ENCODE data around the gene SMCHD1.

Gene SMCHD1

GRCh38 chr18:2618009-2618408 lies 37.5 kb upstream of the SMCHD1 start:
- no peak overlapping the region for H3K4me3 ChIP-seq (ENCODE audit: low read depth, low read length)
- no peak for DNase-seq (ENCODE audit: low read depth)
- TF ChIP-seq, protein P1, sequence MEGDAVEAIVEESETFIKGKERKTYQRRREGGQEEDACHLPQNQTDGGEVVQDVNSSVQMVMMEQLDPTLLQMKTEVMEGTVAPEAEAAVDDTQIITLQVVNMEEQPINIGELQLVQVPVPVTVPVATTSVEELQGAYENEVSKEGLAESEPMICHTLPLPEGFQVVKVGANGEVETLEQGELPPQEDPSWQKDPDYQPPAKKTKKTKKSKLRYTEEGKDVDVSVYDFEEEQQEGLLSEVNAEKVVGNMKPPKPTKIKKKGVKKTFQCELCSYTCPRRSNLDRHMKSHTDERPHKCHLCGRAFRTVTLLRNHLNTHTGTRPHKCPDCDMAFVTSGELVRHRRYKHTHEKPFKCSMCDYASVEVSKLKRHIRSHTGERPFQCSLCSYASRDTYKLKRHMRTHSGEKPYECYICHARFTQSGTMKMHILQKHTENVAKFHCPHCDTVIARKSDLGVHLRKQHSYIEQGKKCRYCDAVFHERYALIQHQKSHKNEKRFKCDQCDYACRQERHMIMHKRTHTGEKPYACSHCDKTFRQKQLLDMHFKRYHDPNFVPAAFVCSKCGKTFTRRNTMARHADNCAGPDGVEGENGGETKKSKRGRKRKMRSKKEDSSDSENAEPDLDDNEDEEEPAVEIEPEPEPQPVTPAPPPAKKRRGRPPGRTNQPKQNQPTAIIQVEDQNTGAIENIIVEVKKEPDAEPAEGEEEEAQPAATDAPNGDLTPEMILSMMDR (IDR thresholded peaks at IDR 0.05; ENCODE audit: insufficient read depth, low read depth, low read length, missing control alignments): no peak

DNA sequence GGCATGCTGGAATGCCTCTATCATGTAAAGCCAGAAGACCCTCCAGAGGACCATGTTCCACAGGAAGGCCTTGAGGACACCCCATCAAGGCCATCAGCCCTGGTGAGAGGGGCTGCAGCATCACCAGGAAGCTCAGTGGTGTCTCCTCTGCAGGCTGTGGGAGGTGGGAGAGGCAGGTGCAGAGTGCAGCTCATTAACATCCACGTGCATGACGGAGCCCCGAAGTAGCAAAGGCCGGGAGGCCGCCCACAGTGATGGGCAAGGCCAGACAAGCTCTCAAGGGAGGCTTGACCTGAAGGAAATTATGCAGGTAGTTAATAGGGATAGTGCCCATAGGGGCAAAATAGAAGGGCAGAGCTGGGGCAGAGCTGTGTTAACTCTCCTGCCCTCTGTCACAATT lies 30.3 kb upstream of the SMCHD1 start:
- no peak for DNase-seq (ENCODE audit: low read depth)
- TF ChIP-seq, protein P1 (IDR thresholded peaks at IDR 0.05; ENCODE audit: insufficient read depth, low read depth, low read length, missing control alignments): no peak
- no peak overlapping the region for H3K4me3 ChIP-seq (ENCODE audit: low read depth, low read length)

GRCh38 chr18:2627821-2628276 lies 27.7 kb upstream of the SMCHD1 start:
- DNase-seq (ENCODE audit: low read depth): no peak
- H3K4me3 ChIP-seq (ENCODE audit: low read depth, low read length): no peak overlapping the region
- TF ChIP-seq, protein P1 (IDR thresholded peaks at IDR 0.05; ENCODE audit: insufficient read depth, low read depth, low read length, missing control alignments): no peak

- no peak for DNase-seq (ENCODE audit: low read depth)
- no peak overlapping the region for H3K4me3 ChIP-seq (ENCODE audit: low read depth, low read length)
- TF ChIP-seq, protein P1 (IDR thresholded peaks at IDR 0.05; ENCODE audit: insufficient read depth, low read depth, low read length, missing control alignments): no peak
Measured at GRCh38 chr18:2629003-2629402, 26.5 kb upstream of the SMCHD1 start.

DNA sequence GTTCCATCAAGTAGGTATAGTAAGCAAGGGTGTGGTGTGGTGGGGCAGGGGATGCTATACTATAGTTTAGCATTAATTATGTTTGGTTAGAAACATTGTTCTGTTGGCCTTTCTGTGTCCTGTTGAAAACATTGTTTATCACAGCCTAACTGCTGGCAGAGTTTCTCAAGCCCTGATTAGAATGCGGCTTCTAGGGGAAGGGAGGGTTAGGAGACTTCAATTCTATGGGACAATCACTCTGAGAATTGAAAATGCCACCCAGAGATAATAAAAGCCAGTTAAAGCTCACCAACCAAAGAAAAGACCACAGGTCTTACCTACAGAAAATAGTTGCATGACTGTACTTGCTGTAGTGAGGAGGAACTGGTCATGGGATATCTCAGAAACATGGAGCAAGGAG lies 19.9 kb upstream of the SMCHD1 start:
- no peak for DNase-seq (ENCODE audit: low read depth)
- H3K4me3 ChIP-seq (ENCODE audit: low read depth, low read length): no peak overlapping the region
- TF ChIP-seq, protein P1 (IDR thresholded peaks at IDR 0.05; ENCODE audit: insufficient read depth, low read depth, low read length, missing control alignments): no peak

GRCh38 chr18:2636126-2636631 lies 19.3 kb upstream of the SMCHD1 start:
- TF ChIP-seq, protein P1 (IDR thresholded peaks at IDR 0.05; ENCODE audit: insufficient read depth, low read depth, low read length, missing control alignments): no peak
- H3K4me3 ChIP-seq (ENCODE audit: low read depth, low read length): peak overlapping the region; percentile 56

DNA sequence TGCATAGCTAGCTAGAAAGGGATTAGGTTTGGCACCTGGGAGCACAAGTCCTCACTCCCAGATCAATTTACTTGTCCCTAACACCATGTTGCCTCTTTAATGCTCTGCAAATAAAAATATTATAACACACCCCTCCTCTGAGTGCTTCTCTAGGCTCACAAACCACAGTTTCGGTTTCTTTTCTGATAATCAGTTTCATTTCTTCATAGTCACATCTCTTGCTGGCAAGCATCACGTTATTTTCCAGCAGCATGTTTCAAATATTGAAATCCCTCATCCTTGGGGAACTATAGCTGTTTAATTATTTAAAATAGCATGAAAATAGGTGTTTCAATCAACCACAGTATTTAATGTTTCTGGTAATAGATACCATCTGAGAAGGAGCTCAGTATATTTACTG lies 13.9 kb upstream of the SMCHD1 start:
- H3K4me3 ChIP-seq (ENCODE audit: low read depth, low read length): peak overlapping the region; percentile 17
- DNase-seq (ENCODE audit: low read depth): peak; percentile 81
- TF ChIP-seq, protein P1 (IDR thresholded peaks at IDR 0.05; ENCODE audit: insufficient read depth, low read depth, low read length, missing control alignments): no peak

More at GRCh38 chr18:2636126-2636631, 19.3 kb upstream of the SMCHD1 start:
- DNase-seq (ENCODE audit: low read depth): no peak

Measured in GM12865 (cell line).